Erythroblast (primary cell): ENCODE results near the gene VPS33A.

Source experiments
- GATA1 ChIP-seq: IDR thresholded peaks from 2 replicates; pipeline ENCODE4 v1.6.1; 2011; ENCODE audit warnings: low read depth, mild to moderate bottlenecking, control low read depth, low read length, moderate library complexity
- POLR2A ChIP-seq: IDR thresholded peaks from 2 replicates; pipeline ENCODE4 v1.6.1; 2011; ENCODE audit warnings: mild to moderate bottlenecking, low read length

GRCh38 chr12:122266230-122266901, at the start of gene VPS33A:
- TF ChIP-seq POLR2A (peak; percentile 90), GATA1 (no peak)
